ENCODE results near the gene TTC31. TPM values are rescaled to one million over a fixed set of nuclear protein-coding genes. Genes with fewer than 3 reads are reported as not detected.
"Not testable (repeated sequence)": the region's sequence is repeated elsewhere in the genome, so short reads cannot be mapped to it uniquely, and the experiment has no call there.

The TTC31 gene
- total RNA-seq, 1 donor from 2014 or later = 27.5 TPM

DNA sequence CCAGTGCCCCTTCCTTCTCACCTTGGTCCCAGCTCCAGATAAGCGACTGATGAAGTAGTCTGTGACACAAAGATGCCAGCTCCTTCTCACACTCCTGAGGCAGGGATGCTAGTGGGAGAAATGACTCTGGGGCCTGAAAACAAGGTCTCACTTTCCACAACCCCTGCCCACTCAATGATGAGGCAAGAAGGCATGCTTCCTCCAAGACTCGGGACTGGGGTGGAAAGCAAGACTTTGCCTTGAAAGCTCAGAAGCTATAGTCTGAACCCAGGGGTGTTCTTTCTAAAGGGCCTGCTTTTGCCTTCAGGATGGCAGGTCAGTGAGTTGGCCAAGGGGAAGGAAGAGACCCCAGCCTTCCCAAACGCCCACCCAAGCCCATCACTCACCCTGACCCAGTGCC is 1.4 kb upstream of the TTC31 start:
- H3K4me3 Mint-ChIP-seq = peak overlapping the region; percentile 100
- no peak overlapping the region for H3K27ac Mint-ChIP-seq
- H3K27me3 Mint-ChIP-seq = no peaks in the 10 kb centered on the region
- no peaks in the 10 kb centered on the region for H3K9me3 Mint-ChIP-seq
- TF ChIP-seq CTCF (conservative IDR thresholded peaks at IDR 0.05) = no peak
- peaks cover 12% of the 10 kb centered on the region for H3K36me3 Mint-ChIP-seq
- no peak for DNase-seq (ENCODE audit: extremely low spot score, unreplicated experiment)
- peaks cover 21% of the 10 kb centered on the region for H3K4me1 Mint-ChIP-seq (ENCODE audit: unreplicated experiment)

DNA sequence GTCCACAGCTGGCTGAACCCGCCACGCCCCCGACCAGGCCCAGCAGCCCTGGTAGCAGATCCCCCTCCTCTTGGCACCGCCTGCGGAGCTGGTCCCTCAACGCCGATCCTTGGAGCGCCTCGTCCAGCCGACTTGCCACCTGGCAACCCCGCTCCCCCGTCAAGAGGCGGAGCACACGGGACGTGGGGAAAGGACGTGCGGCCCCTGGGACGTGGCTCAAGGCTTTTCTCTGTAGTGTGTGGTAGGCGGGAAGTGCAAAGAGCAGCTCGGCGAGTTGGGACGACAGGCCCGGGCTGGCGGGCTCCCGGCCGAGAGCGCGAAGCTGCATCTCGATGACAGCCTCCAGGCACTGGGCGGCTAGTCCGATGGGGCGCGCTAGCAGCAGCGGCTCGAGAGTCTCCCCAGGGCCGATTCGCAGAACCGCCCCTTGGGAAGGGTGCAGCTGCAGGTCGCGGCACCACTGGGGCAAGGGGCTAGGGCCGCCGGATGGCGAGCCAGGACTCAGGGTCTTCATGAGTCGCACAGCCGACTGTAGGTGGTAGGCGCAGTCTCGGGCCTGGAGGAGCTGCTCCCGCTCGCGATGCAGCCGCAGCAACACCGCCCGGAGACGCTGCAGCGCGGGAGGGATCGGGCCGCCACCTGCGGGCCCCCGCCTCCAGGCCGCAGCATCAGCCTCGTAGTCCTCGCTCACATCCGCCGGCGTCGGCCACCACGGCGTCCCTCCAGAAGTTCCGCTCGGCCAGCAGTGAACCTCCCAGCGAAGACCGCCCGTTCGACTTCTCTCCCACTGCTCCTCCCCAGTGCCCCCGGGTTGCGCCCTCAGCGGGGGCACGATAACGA is 700 bp upstream of the TTC31 start:
- DNase-seq (ENCODE audit: extremely low spot score, unreplicated experiment) = no peak
- Mint-ChIP-seq H3K27ac (peak overlapping the region; percentile 98), H3K9me3 (no peaks in the 10 kb centered on the region), H3K27me3 (no peaks in the 10 kb centered on the region), H3K4me3 (peak overlapping the region; percentile 100), H3K4me1 (ENCODE audit: unreplicated experiment) (peaks cover 21% of the 10 kb centered on the region), H3K36me3 (peaks cover 12% of the 10 kb centered on the region)
- TF ChIP-seq CTCF (conservative IDR thresholded peaks at IDR 0.05) = no peak

GRCh38 chr2:74483675-74484164 is 839 bp downstream of the TTC31 start:
- peaks cover 12% of the 10 kb centered on the region for H3K36me3 Mint-ChIP-seq
- H3K4me3 Mint-ChIP-seq = peak overlapping the region; percentile 100
- DNase-seq (ENCODE audit: extremely low spot score, unreplicated experiment); H3K9me3 Mint-ChIP-seq; H3K27me3 Mint-ChIP-seq: not testable (repeated sequence)
- peak overlapping the region; percentile 98 for H3K27ac Mint-ChIP-seq
- H3K4me1 Mint-ChIP-seq (ENCODE audit: unreplicated experiment) = peaks cover 21% of the 10 kb centered on the region

DNA sequence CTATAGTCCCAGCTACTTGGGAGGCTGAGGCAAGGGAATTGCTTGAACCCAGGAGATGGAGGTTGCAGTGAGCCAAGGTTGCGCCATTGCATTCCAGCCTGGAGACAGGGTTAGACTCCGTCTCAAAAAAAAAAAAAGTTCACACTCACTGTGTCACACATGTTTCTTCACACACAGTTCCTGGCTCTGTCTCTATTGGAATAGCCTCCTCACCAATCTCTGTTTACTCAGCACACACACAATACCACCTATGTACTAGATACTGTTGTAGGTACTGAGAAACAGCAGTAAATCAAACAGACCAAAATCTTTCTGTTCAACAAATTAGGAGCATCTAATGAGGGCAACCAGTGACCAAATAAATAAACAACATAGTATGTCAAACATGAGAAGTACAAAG is 3.3 kb downstream of the TTC31 start:
- Mint-ChIP-seq H3K36me3 (peaks cover 19% of the 10 kb centered on the region), H3K4me1 (ENCODE audit: unreplicated experiment) (peaks cover 10% of the 10 kb centered on the region), H3K4me3 (no peak overlapping the region), H3K9me3 (no peaks in the 10 kb centered on the region), H3K27me3 (no peaks in the 10 kb centered on the region), H3K27ac (no peak overlapping the region)
- no peak for DNase-seq (ENCODE audit: extremely low spot score, unreplicated experiment)
- no peak for TF ChIP-seq CTCF (conservative IDR thresholded peaks at IDR 0.05)

GRCh38 chr2:74488643-74489481 is 6.0 kb downstream of the TTC31 start:
- no peak for DNase-seq (ENCODE audit: extremely low spot score, unreplicated experiment)
- Mint-ChIP-seq H3K4me1 (ENCODE audit: unreplicated experiment) (no peaks in the 10 kb centered on the region), H3K27ac (peak overlapping the region; percentile 31), H3K36me3 (peaks cover 13% of the 10 kb centered on the region), H3K27me3 (no peaks in the 10 kb centered on the region), H3K4me3 (peak overlapping the region; percentile 38), H3K9me3 (no peaks in the 10 kb centered on the region)
- TF ChIP-seq CTCF (conservative IDR thresholded peaks at IDR 0.05) = no peak

DNA sequence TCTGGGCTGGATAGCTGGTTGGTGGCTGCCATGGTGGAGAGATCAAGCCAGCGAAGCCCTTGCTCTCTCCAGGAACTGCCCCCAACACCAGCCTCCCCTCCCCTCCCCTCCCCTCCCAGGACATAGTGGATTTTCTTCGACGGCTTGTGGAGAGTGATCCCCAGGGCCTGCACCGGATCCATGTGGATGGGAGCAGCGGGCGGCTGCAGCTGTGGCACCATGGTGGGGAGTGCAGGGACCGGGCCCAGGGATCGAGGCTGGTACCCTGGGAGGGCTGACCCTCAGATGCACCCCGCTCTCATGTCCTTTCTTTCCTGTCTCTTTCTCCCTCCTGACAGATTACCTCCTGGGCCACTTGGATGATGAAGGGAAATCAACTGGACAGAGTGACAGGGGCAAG is 7.0 kb downstream of the TTC31 start:
- DNase-seq (ENCODE audit: extremely low spot score, unreplicated experiment) = no peak
- Mint-ChIP-seq H3K4me1 (ENCODE audit: unreplicated experiment) (no peaks in the 10 kb centered on the region), H3K27ac (no peak overlapping the region), H3K36me3 (peaks cover 13% of the 10 kb centered on the region), H3K4me3 (no peak overlapping the region), H3K27me3 (no peaks in the 10 kb centered on the region), H3K9me3 (no peaks in the 10 kb centered on the region)
- no peak for TF ChIP-seq CTCF (conservative IDR thresholded peaks at IDR 0.05)
